Measurements from ENCODE around the gene GDPD5.
A peak's percentile ranks its signal among the peaks of the same experiment; 100 is the strongest.

GDPD5 gene

GRCh38 chr11:75429902-75430713 is 95.6 kb downstream of the GDPD5 start:
- peaks cover 7% of the 10 kb centered on the region for H3K36me3 ChIP-seq (ENCODE audit: control insufficient read depth, insufficient read depth, low read length)
- DNase-seq, result peak; percentile 30 to 47 (median 44)
- peaks cover 5% of the 10 kb centered on the region for H3K27me3 ChIP-seq (replicated peaks; ENCODE audit: control insufficient read depth, insufficient read depth, low read length, poor library complexity, severe bottlenecking)
- H3K27ac ChIP-seq (ENCODE audit: insufficient read depth, low read length, poor library complexity, severe bottlenecking), result no peak overlapping the region
- peak overlapping the region; percentile 40 for H3K4me3 ChIP-seq (ENCODE audit: insufficient read depth, low read depth, low read length, poor library complexity, severe bottlenecking)
- H3K9me3 ChIP-seq (ENCODE audit: control insufficient read depth, low read length), result no peaks in the 10 kb centered on the region
- H3K4me1 ChIP-seq (ENCODE audit: control insufficient read depth, insufficient read depth, low read length, poor library complexity, severe bottlenecking), result peaks cover 11% of the 10 kb centered on the region

- Histone ChIP-seq H3K27ac (ENCODE audit: insufficient read depth, low read length, poor library complexity, severe bottlenecking) (no peak overlapping the region), H3K4me3 (ENCODE audit: insufficient read depth, low read depth, low read length, poor library complexity, severe bottlenecking) (no peak overlapping the region), H3K9me3 (ENCODE audit: control insufficient read depth, low read length) (no peaks in the 10 kb centered on the region), H3K36me3 (ENCODE audit: control insufficient read depth, insufficient read depth, low read length) (peaks cover 1% of the 10 kb centered on the region), H3K27me3 (replicated peaks; ENCODE audit: control insufficient read depth, insufficient read depth, low read length, poor library complexity, severe bottlenecking) (peaks cover 5% of the 10 kb centered on the region), H3K4me1 (ENCODE audit: control insufficient read depth, insufficient read depth, low read length, poor library complexity, severe bottlenecking) (peaks cover 11% of the 10 kb centered on the region)
- no peak for DNase-seq
Observed at GRCh38 chr11:75429641-75429901, 96.2 kb downstream of the GDPD5 start.

- H3K4me3 ChIP-seq (ENCODE audit: insufficient read depth, low read depth, low read length, poor library complexity, severe bottlenecking), result no peak overlapping the region
- peaks cover 11% of the 10 kb centered on the region for H3K4me1 ChIP-seq (ENCODE audit: control insufficient read depth, insufficient read depth, low read length, poor library complexity, severe bottlenecking)
- no peaks in the 10 kb centered on the region for H3K9me3 ChIP-seq (ENCODE audit: control insufficient read depth, low read length)
- H3K27ac ChIP-seq (ENCODE audit: insufficient read depth, low read length, poor library complexity, severe bottlenecking), result no peak overlapping the region
- H3K36me3 ChIP-seq (ENCODE audit: control insufficient read depth, insufficient read depth, low read length), result no peaks in the 10 kb centered on the region
- DNase-seq, result no peak
- peaks cover 5% of the 10 kb centered on the region for H3K27me3 ChIP-seq (replicated peaks; ENCODE audit: control insufficient read depth, insufficient read depth, low read length, poor library complexity, severe bottlenecking)
Observed at GRCh38 chr11:75428989-75429640, 96.6 kb downstream of the GDPD5 start.

- Histone ChIP-seq H3K36me3 (ENCODE audit: control insufficient read depth, insufficient read depth, low read length) (no peaks in the 10 kb centered on the region), H3K4me3 (ENCODE audit: insufficient read depth, low read depth, low read length, poor library complexity, severe bottlenecking) (no peak overlapping the region), H3K9me3 (ENCODE audit: control insufficient read depth, low read length) (no peaks in the 10 kb centered on the region), H3K27ac (ENCODE audit: insufficient read depth, low read length, poor library complexity, severe bottlenecking) (no peak overlapping the region), H3K4me1 (ENCODE audit: control insufficient read depth, insufficient read depth, low read length, poor library complexity, severe bottlenecking) (peaks cover 11% of the 10 kb centered on the region), H3K27me3 (replicated peaks; ENCODE audit: control insufficient read depth, insufficient read depth, low read length, poor library complexity, severe bottlenecking) (peaks cover 5% of the 10 kb centered on the region)
- peak; percentile 21 to 63 (median 36) for DNase-seq
Observed at GRCh38 chr11:75428281-75428724, 97.4 kb downstream of the GDPD5 start.

- Histone ChIP-seq H3K36me3 (ENCODE audit: control insufficient read depth, insufficient read depth, low read length) (no peaks in the 10 kb centered on the region), H3K9me3 (ENCODE audit: control insufficient read depth, low read length) (no peaks in the 10 kb centered on the region), H3K4me1 (ENCODE audit: control insufficient read depth, insufficient read depth, low read length, poor library complexity, severe bottlenecking) (peaks cover 11% of the 10 kb centered on the region), H3K4me3 (ENCODE audit: insufficient read depth, low read depth, low read length, poor library complexity, severe bottlenecking) (no peak overlapping the region), H3K27me3 (replicated peaks; ENCODE audit: control insufficient read depth, insufficient read depth, low read length, poor library complexity, severe bottlenecking) (peaks cover 5% of the 10 kb centered on the region), H3K27ac (ENCODE audit: insufficient read depth, low read length, poor library complexity, severe bottlenecking) (no peak overlapping the region)
- DNase-seq, result no peak
Observed at GRCh38 chr11:75427181-75427580, 98.6 kb downstream of the GDPD5 start.

- Histone ChIP-seq H3K27me3 (replicated peaks; ENCODE audit: control insufficient read depth, insufficient read depth, low read length, poor library complexity, severe bottlenecking) (peaks cover 5% of the 10 kb centered on the region), H3K36me3 (ENCODE audit: control insufficient read depth, insufficient read depth, low read length) (no peaks in the 10 kb centered on the region)
Observed at GRCh38 chr11:75426720-75427086, 99.0 kb downstream of the GDPD5 start.

GRCh38 chr11:75425422-75425821 is 100.3 kb downstream of the GDPD5 start:
- no peaks in the 10 kb centered on the region for H3K27me3 ChIP-seq (replicated peaks; ENCODE audit: control insufficient read depth, insufficient read depth, low read length, poor library complexity, severe bottlenecking)
- H3K4me3 ChIP-seq (ENCODE audit: insufficient read depth, low read depth, low read length, poor library complexity, severe bottlenecking), result no peak overlapping the region
- H3K27ac ChIP-seq (ENCODE audit: insufficient read depth, low read length, poor library complexity, severe bottlenecking), result no peak overlapping the region
- H3K36me3 ChIP-seq (ENCODE audit: control insufficient read depth, insufficient read depth, low read length), result no peaks in the 10 kb centered on the region
- no peaks in the 10 kb centered on the region for H3K9me3 ChIP-seq (ENCODE audit: control insufficient read depth, low read length)
- H3K4me1 ChIP-seq (ENCODE audit: control insufficient read depth, insufficient read depth, low read length, poor library complexity, severe bottlenecking), result peaks cover 2% of the 10 kb centered on the region
- no peak for DNase-seq

More at GRCh38 chr11:75426720-75427086, 99.0 kb downstream of the GDPD5 start:
- DNase-seq, result no peak
- H3K4me3 ChIP-seq (ENCODE audit: insufficient read depth, low read depth, low read length, poor library complexity, severe bottlenecking), result no peak overlapping the region
- H3K4me1 ChIP-seq (ENCODE audit: control insufficient read depth, insufficient read depth, low read length, poor library complexity, severe bottlenecking), result peaks cover 11% of the 10 kb centered on the region
- no peak overlapping the region for H3K27ac ChIP-seq (ENCODE audit: insufficient read depth, low read length, poor library complexity, severe bottlenecking)
- no peaks in the 10 kb centered on the region for H3K9me3 ChIP-seq (ENCODE audit: control insufficient read depth, low read length)

GRCh38 chr11:75424396-75424795 is 101.3 kb downstream of the GDPD5 start:
- H3K27me3 ChIP-seq (replicated peaks; ENCODE audit: control insufficient read depth, insufficient read depth, low read length, poor library complexity, severe bottlenecking), result no peaks in the 10 kb centered on the region
- no peaks in the 10 kb centered on the region for H3K4me1 ChIP-seq (ENCODE audit: control insufficient read depth, insufficient read depth, low read length, poor library complexity, severe bottlenecking)
- no peaks in the 10 kb centered on the region for H3K9me3 ChIP-seq (ENCODE audit: control insufficient read depth, low read length)
- no peak overlapping the region for H3K27ac ChIP-seq (ENCODE audit: insufficient read depth, low read length, poor library complexity, severe bottlenecking)
- no peak overlapping the region for H3K4me3 ChIP-seq (ENCODE audit: insufficient read depth, low read depth, low read length, poor library complexity, severe bottlenecking)
- H3K36me3 ChIP-seq (ENCODE audit: control insufficient read depth, insufficient read depth, low read length), result no peaks in the 10 kb centered on the region
- no peak for DNase-seq

GRCh38 chr11:75423721-75424120 is 102.0 kb downstream of the GDPD5 start:
- Histone ChIP-seq H3K4me1 (ENCODE audit: control insufficient read depth, insufficient read depth, low read length, poor library complexity, severe bottlenecking) (no peaks in the 10 kb centered on the region), H3K9me3 (ENCODE audit: control insufficient read depth, low read length) (no peaks in the 10 kb centered on the region), H3K27me3 (replicated peaks; ENCODE audit: control insufficient read depth, insufficient read depth, low read length, poor library complexity, severe bottlenecking) (no peaks in the 10 kb centered on the region), H3K4me3 (ENCODE audit: insufficient read depth, low read depth, low read length, poor library complexity, severe bottlenecking) (no peak overlapping the region), H3K27ac (ENCODE audit: insufficient read depth, low read length, poor library complexity, severe bottlenecking) (no peak overlapping the region), H3K36me3 (ENCODE audit: control insufficient read depth, insufficient read depth, low read length) (no peaks in the 10 kb centered on the region)
- DNase-seq, result no peak
